ENCODE results near the gene FYN.

- TF ChIP-seq, protein P1, sequence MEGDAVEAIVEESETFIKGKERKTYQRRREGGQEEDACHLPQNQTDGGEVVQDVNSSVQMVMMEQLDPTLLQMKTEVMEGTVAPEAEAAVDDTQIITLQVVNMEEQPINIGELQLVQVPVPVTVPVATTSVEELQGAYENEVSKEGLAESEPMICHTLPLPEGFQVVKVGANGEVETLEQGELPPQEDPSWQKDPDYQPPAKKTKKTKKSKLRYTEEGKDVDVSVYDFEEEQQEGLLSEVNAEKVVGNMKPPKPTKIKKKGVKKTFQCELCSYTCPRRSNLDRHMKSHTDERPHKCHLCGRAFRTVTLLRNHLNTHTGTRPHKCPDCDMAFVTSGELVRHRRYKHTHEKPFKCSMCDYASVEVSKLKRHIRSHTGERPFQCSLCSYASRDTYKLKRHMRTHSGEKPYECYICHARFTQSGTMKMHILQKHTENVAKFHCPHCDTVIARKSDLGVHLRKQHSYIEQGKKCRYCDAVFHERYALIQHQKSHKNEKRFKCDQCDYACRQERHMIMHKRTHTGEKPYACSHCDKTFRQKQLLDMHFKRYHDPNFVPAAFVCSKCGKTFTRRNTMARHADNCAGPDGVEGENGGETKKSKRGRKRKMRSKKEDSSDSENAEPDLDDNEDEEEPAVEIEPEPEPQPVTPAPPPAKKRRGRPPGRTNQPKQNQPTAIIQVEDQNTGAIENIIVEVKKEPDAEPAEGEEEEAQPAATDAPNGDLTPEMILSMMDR (optimal IDR thresholded peaks at IDR 0.05 in 1 of 3, IDR thresholded peaks at IDR 0.05 in 1 of 3, conservative IDR thresholded peaks at IDR 0.05 in 1 of 3; ENCODE audit: extremely low read depth in 1 of 3, insufficient read depth in 2 of 3, low read length in 3 of 3) = no peak
- TF ChIP-seq EZH2 (IDR thresholded peaks at IDR 0.05; ENCODE audit: low read length) = no peak
Measured at GRCh38 chr6:111892431-111892830, 19.2 kb upstream of the FYN start.
